H1 (cell line): ENCODE measurements around the gene AQP12A. TPM values are rescaled to one million over a fixed set of nuclear protein-coding genes. Genes with fewer than 3 reads are reported as not detected.

Experiments used
- CTCF ChIA-PET: fragments of 300-600 bp; sonication (Branson Sonifier 250); formaldehyde crosslinking; loops from one replicate; lab custom pipeline; 2021; ENCODE audit not compliant: partially characterized antibody; lab: Charles Lee
- POLR2A ChIA-PET: fragments of 300-600 bp; sonication (Branson Sonifier 250); formaldehyde crosslinking; loops from one replicate; lab custom pipeline; 2021; ENCODE audit warnings: inconsistent platforms; ENCODE audit not compliant: partially characterized antibody; lab: Charles Lee
- DNase-seq, 2 experiments: peaks; one replicate each; pipeline versions ENCODE4 v3.0.0 to v3.0.0-alpha.2; 2010 to 2022; ENCODE audit warnings: low spot score in 2 of 2, low read depth in 1 of 2, mixed read lengths in 1 of 2
- FAIRE-seq: peaks from 2 replicates; lab custom pipeline; 2011; peaks lifted over from hg19 to GRCh38; lab: Jason Lieb, UNC
- H2AFZ ChIP-seq: 2 replicates; pipeline ENCODE4 v1.8.1; 2012; ENCODE audit warnings: low read length, inconsistent platforms
- H2AK5ac ChIP-seq: 2 replicates; pipeline ENCODE4 v1.6.1; 2013; ENCODE audit warnings: low read depth, low read length
- H2BK120ac ChIP-seq: replicated peaks from 2 replicates; pipeline ENCODE3; 2013; ENCODE audit warnings: low read depth, low read length, inconsistent platforms
- H2BK12ac ChIP-seq: 2 replicates; pipeline ENCODE4 v1.6.1; 2013; ENCODE audit warnings: low read depth, low read length
- H2BK15ac ChIP-seq: 2 replicates; pipeline ENCODE4 v1.6.1; 2013; ENCODE audit warnings: low read length
- H2BK20ac ChIP-seq: 2 replicates; pipeline ENCODE4 v1.6.1; 2013; ENCODE audit warnings: low read length
- H2BK5ac ChIP-seq: 2 replicates; pipeline ENCODE4 v1.6.1; 2013; ENCODE audit warnings: low read depth, low read length
- H3K14ac ChIP-seq: 2 replicates; pipeline ENCODE4 v1.6.1; 2013; ENCODE audit warnings: inconsistent platforms; ENCODE audit not compliant: insufficient read length
- H3K18ac ChIP-seq: 2 replicates; pipeline ENCODE4 v1.6.1; 2013; ENCODE audit warnings: low read length; ENCODE audit errors: extremely low read depth
- H3K23ac ChIP-seq: 2 replicates; pipeline ENCODE4 v1.6.1; 2013; ENCODE audit warnings: inconsistent platforms; ENCODE audit not compliant: insufficient read length
- H3K23me2 ChIP-seq: 2 replicates; pipeline ENCODE4 v1.6.1; 2013; ENCODE audit warnings: low read depth, low read length
- H3K27ac ChIP-seq: 2 replicates; pipeline ENCODE4 v1.6.1; 2011; ENCODE audit warnings: low read depth, low read length, inconsistent platforms
- H3K27me3 ChIP-seq, 4 experiments: replicated peaks in 1 of 4; 1 replicate in 1 of 4; 2 replicates in 3 of 4; pipeline versions ENCODE4 v1.6.1 to v1.8.1; 2011 to 2013; ENCODE audit warnings: low read length in 3 of 4, mild to moderate bottlenecking in 3 of 4, inconsistent platforms in 2 of 4, mixed read lengths in 2 of 4, moderate library complexity in 1 of 4; ENCODE audit not compliant: control insufficient read depth in 3 of 4, insufficient read depth in 3 of 4; ENCODE audit errors: extremely low read depth in 1 of 4
- H3K36me3 ChIP-seq, 4 experiments: 2 replicates each; pipeline versions ENCODE4 v1.6.1 to v1.8.1; 2011 to 2013; ENCODE audit warnings: mild to moderate bottlenecking in 4 of 4, low read length in 3 of 4, moderate library complexity in 2 of 4, control low read depth in 1 of 4, inconsistent platforms in 1 of 4; ENCODE audit not compliant: insufficient read depth in 4 of 4, control insufficient read depth in 2 of 4
- H3K4ac ChIP-seq: replicated peaks from 2 replicates; pipeline ENCODE3; 2013; ENCODE audit warnings: low read length, low read depth, mixed read lengths, inconsistent platforms; ENCODE audit not compliant: insufficient read length
- H3K4me1 ChIP-seq, 4 experiments: replicated peaks in 1 of 4; 1 replicate in 1 of 4; 2 replicates in 3 of 4; pipeline versions ENCODE4 v1.6.1 to v1.8.1; 2011 to 2013; ENCODE audit warnings: low read length in 3 of 4, inconsistent platforms in 2 of 4, mixed read lengths in 1 of 4; ENCODE audit not compliant: insufficient read depth in 4 of 4, control insufficient read depth in 3 of 4
- H3K4me2 ChIP-seq, 2 experiments: 2 replicates each; pipeline versions ENCODE4 v1.6.1 to v1.8.1; 2011 to 2013; ENCODE audit warnings: low read depth in 2 of 2, low read length in 2 of 2, control low read depth in 1 of 2, inconsistent platforms in 1 of 2, mild to moderate bottlenecking in 1 of 2; ENCODE audit not compliant: insufficient read depth in 1 of 2
- H3K4me3 ChIP-seq, 4 experiments: fragments of 200-600, 300-600 bp in 1 of 4; sonication (generic), shearing (Covaris generic), sonication (Bioruptor Twin) in 1 of 4; 2 replicates each; pipeline versions ENCODE4 v1.5.1 to v1.8.1; 2011 to 2016; ENCODE audit warnings: low read length in 4 of 4, low read depth in 3 of 4, control low read depth in 2 of 4, inconsistent platforms in 2 of 4, mild to moderate bottlenecking in 2 of 4, mixed read lengths in 1 of 4, moderate library complexity in 1 of 4; ENCODE audit not compliant: insufficient read depth in 2 of 4; ENCODE audit errors: extremely low read depth in 1 of 4
- H3K56ac ChIP-seq: replicated peaks from 2 replicates; pipeline ENCODE3; 2013; ENCODE audit warnings: low read depth, mild to moderate bottlenecking, mixed read lengths, low read length, inconsistent platforms; ENCODE audit not compliant: insufficient read length
- H3K79me1 ChIP-seq: 2 replicates; pipeline ENCODE4 v1.6.1; 2013; ENCODE audit warnings: low read depth, low read length, control low read depth
- H3K79me2 ChIP-seq, 2 experiments: 2 replicates each; pipeline versions ENCODE4 v1.6.1 to v1.8.1; 2012 to 2013; ENCODE audit warnings: low read length in 2 of 2, mild to moderate bottlenecking in 2 of 2, inconsistent platforms in 1 of 2; ENCODE audit not compliant: insufficient read depth in 2 of 2, control insufficient read depth in 1 of 2
- H3K9ac ChIP-seq, 4 experiments: replicated peaks in 1 of 4; 1 replicate in 1 of 4; 2 replicates in 3 of 4; pipeline versions ENCODE4 v1.6.1 to v1.8.1; 2011 to 2013; ENCODE audit warnings: low read depth in 3 of 4, low read length in 3 of 4, control low read depth in 2 of 4, mild to moderate bottlenecking in 2 of 4, moderate library complexity in 2 of 4, inconsistent platforms in 1 of 4; ENCODE audit errors: extremely low read depth in 1 of 4
- H3K9me3 ChIP-seq, 2 experiments: 2 replicates each; pipeline versions ENCODE4 v1.6.1 to v1.8.1; 2012 to 2013; ENCODE audit warnings: mild to moderate bottlenecking in 2 of 2, moderate library complexity in 2 of 2, control low read depth in 1 of 2, inconsistent platforms in 1 of 2, low read depth in 1 of 2, low read length in 1 of 2, mixed read lengths in 1 of 2; ENCODE audit not compliant: insufficient read depth in 2 of 2
- H4K20me1 ChIP-seq, 2 experiments: replicated peaks in 1 of 2; 2 replicates each; pipeline versions ENCODE3 to v1.8.1; 2011 to 2013; ENCODE audit warnings: inconsistent platforms in 2 of 2, low read length in 2 of 2, mild to moderate bottlenecking in 1 of 2; ENCODE audit not compliant: insufficient read depth in 2 of 2, control insufficient read depth in 1 of 2
- H4K5ac ChIP-seq: 2 replicates; pipeline ENCODE4 v1.6.1; 2013; ENCODE audit warnings: low read length, low read depth, mixed read lengths, inconsistent platforms; ENCODE audit not compliant: insufficient read length
- H4K8ac ChIP-seq: 2 replicates; pipeline ENCODE4 v1.8.0; 2013; ENCODE audit warnings: mild to moderate bottlenecking, moderate library complexity, low read length, inconsistent platforms; ENCODE audit not compliant: insufficient read depth; ENCODE audit errors: extremely low read depth
- H4K91ac ChIP-seq: replicated peaks from 2 replicates; pipeline ENCODE3; 2013; ENCODE audit warnings: low read length, mixed read lengths, inconsistent platforms; ENCODE audit not compliant: insufficient read length
- BCL11A ChIP-seq, 2 experiments: IDR thresholded peaks; one replicate each; pipeline ENCODE4 v1.6.1; 2011; ENCODE audit warnings: low read depth in 2 of 2, low read length in 2 of 2, mild to moderate bottlenecking in 2 of 2
- CBX8 ChIP-seq: fragments of 300-800, 300-1000 bp; sonication (generic); IDR thresholded peaks from 2 replicates; pipeline ENCODE4 v1.7.1; 2016; ENCODE audit warnings: low read depth, low read length, borderline replicate concordance
- CHD2 ChIP-seq: IDR thresholded peaks from 2 replicates; pipeline ENCODE4 v1.6.1; 2012; ENCODE audit warnings: low read length, improper control_type of control experiment
- EP300 ChIP-seq, 2 experiments: IDR thresholded peaks; 1 replicate in 1 of 2; 2 replicates in 1 of 2; pipeline ENCODE4 v1.6.1; 2011 to 2012; ENCODE audit warnings: low read depth in 2 of 2, low read length in 2 of 2, mild to moderate bottlenecking in 2 of 2, borderline replicate concordance in 1 of 2, inconsistent platforms in 1 of 2, moderate library complexity in 1 of 2
- FOSL1 ChIP-seq: IDR thresholded peaks from 2 replicates; pipeline ENCODE4 v1.6.1; 2011; ENCODE audit warnings: mild to moderate bottlenecking, low read depth, low read length, moderate library complexity; ENCODE audit not compliant: insufficient read depth
- KDM4A ChIP-seq: IDR thresholded peaks from one replicate; pipeline ENCODE4 v1.7.1; 2012; ENCODE audit warnings: low read depth, mild to moderate bottlenecking, moderate library complexity, low read length, inconsistent platforms; ENCODE audit not compliant: severe bottlenecking
- RNF2 ChIP-seq: fragments of 200-900, 300-1000 bp; sonication (generic); IDR thresholded peaks from 2 replicates; pipeline ENCODE4 v1.7.1; 2016; ENCODE audit warnings: borderline replicate concordance, low read depth, mild to moderate bottlenecking, antibody characterized with exemption, low read length; ENCODE audit not compliant: poor library complexity, severe bottlenecking; ENCODE audit errors: missing control alignments
- SIN3A ChIP-seq, 2 experiments: IDR thresholded peaks in 1 of 2; conservative IDR thresholded peaks in 1 of 2; 2 replicates each; pipeline ENCODE4 v1.6.1; 2011 to 2012; ENCODE audit warnings: low read length in 2 of 2, improper control_type of control experiment in 1 of 2, low read depth in 1 of 2, mild to moderate bottlenecking in 1 of 2
- SP1 ChIP-seq: IDR thresholded peaks from 2 replicates; pipeline ENCODE4 v1.6.1; 2011; ENCODE audit warnings: low read depth, low read length
- TAF1 ChIP-seq: IDR thresholded peaks from 2 replicates; pipeline ENCODE4 v1.6.1; 2011; ENCODE audit warnings: mild to moderate bottlenecking, low read depth, low read length
- TAF7 ChIP-seq: optimal IDR thresholded peaks from 2 replicates; pipeline ENCODE3; 2011; ENCODE audit warnings: low read depth, mild to moderate bottlenecking, inconsistent platforms, low read length, moderate library complexity, borderline replicate concordance
- TBP ChIP-seq: IDR thresholded peaks from 2 replicates; pipeline ENCODE4 v1.6.1; 2011; ENCODE audit warnings: low read depth, low read length, improper control_type of control experiment
- WGBS, 2 experiments: shearing (Covaris generic) in 1 of 2; methylation state at CpG; one replicate each; pipeline versions ENCODE4 v1.1.6 to v1.1.7; 2013 to 2015; ENCODE audit warnings: low lambda C conversion rate in 2 of 2, mixed read lengths in 2 of 2, inconsistent platforms in 1 of 2, low coverage in 1 of 2, missing lambda C conversion rate in 1 of 2; ENCODE audit not compliant: insufficient replicate concordance in 2 of 2, insufficient coverage in 1 of 2, insufficient read length in 1 of 2; ENCODE audit errors: extremely low coverage in 1 of 2, missing lambda C conversion rate in 1 of 2; 5-methylcytosine and 5-hydroxymethylcytosine counted together
- polyA plus RNA-seq, 7 experiments: library from polyadenylated mRNA; depleted of rRNA in 3 of 7; stranded (reverse) in 5 of 7; unstranded in 2 of 7; fragments of >200 nt in 5 of 7; fragments of 200-250 nt in 2 of 7; gene quantifications; 1 replicate in 5 of 7; 2 replicates in 1 of 7; 4 replicates in 1 of 7; pipeline versions ENCODE4 v1.2.1 to v1.2.3, GENCODE V29; 2011 to 2013; ENCODE audit warnings: missing spikeins in 2 of 7, mixed read lengths in 2 of 7
- total RNA-seq: library from RNA; stranded (reverse); fragmentation: NEBNext Ultra II Directional; extraction: Animal tissue kit (Norgen Biotek cat#: 25700); gene quantifications from 2 replicates; pipeline ENCODE4 v1.2.1, GENCODE V29; 2021
- TF ChIP-seq, protein P1 (sequence below): IDR thresholded peaks from 2 replicates; pipeline ENCODE4 v1.6.1; 2012; ENCODE audit warnings: inconsistent platforms

The AQP12A gene
- total and polyA plus RNA-seq, 2 of the 8 experiments (the other 6 are each of a cell fraction or from before 2014, with no cell fraction given), result not detected

GRCh38 chr2:240732184-240732583, 40.5 kb downstream of the AQP12A start:
- Histone ChIP-seq H3K79me1 (peaks cover 3% of the 10 kb centered on the region; the same call in 1 of the 2 replicates), H3K18ac (no peak overlapping the region), H3K4ac (no peak overlapping the region), H3K9ac (no peak overlapping the region), H3K14ac (no peak overlapping the region), H3K27ac (no peak overlapping the region), H3K4me3 (no peak overlapping the region), H3K79me2 (no peaks in the 10 kb centered on the region), H2BK120ac (no peak overlapping the region), H2BK12ac (no peak overlapping the region), H4K5ac (no peak overlapping the region), H4K8ac (no peak overlapping the region), H3K4me1 (no peaks in the 10 kb centered on the region; a peak in 1 of 7 replicates), H2BK15ac (no peak overlapping the region), H2BK20ac (no peak overlapping the region), H2AFZ (no peak overlapping the region), H3K23ac (no peak overlapping the region), H2AK5ac (no peak overlapping the region), H3K56ac (no peak overlapping the region), H3K36me3 (peaks cover 10 to 50% (median 34%) of the 10 kb centered on the region in 4 experiments), H3K9me3 (no peaks in the 10 kb centered on the region), H3K23me2 (peaks cover 4% of the 10 kb centered on the region; the same call in 1 of the 2 replicates), H2BK5ac (no peak overlapping the region), H4K20me1 (peaks cover 8 to 13% of the 10 kb centered on the region in 2 experiments), H4K91ac (no peak overlapping the region), H3K27me3 (no peaks in the 10 kb centered on the region), H3K4me2 (no peak overlapping the region)
- CTCF ChIA-PET, result interaction anchor here (1.0 kb wide), 2 partner anchors 10 to 108 kb away, joined by 3 to 4 read pairs; no protein-coding TSS in a partner anchor
- POLR2A ChIA-PET, result interaction anchor here (1.2 to 1.6 kb wide), 2 partner anchors 13 to 56 kb away, joined by 3 read pairs; no protein-coding TSS in a partner anchor
- DNase-seq, result no peak
- 93 to 100% methylated on average over 3 to 5 of the region's 5 CpGs for WGBS, 2 experiments
- FAIRE-seq, result no peak
- TF ChIP-seq CBX8, result no peak
- no peak for TF ChIP-seq SIN3A (conservative IDR thresholded peaks at IDR 0.05 in 1 of 2, IDR thresholded peaks at IDR 0.05 in 1 of 2; ENCODE audit: low read depth in 1 of 2, low read length in 2 of 2)
- no peak for TF ChIP-seq CHD2
- TF ChIP-seq EP300 (IDR thresholded peaks at IDR 0.05; ENCODE audit: borderline replicate concordance in 1 of 2, low read depth in 2 of 2, low read length in 2 of 2), result no peak
- no peak for TF ChIP-seq KDM4A
- no peak for TF ChIP-seq RNF2
- no peak for TF ChIP-seq FOSL1
- no peak for TF ChIP-seq TAF1
- no peak for TF ChIP-seq TBP
- TF ChIP-seq SP1, result no peak
- TF ChIP-seq TAF7, result no peak
- TF ChIP-seq, protein P1, sequence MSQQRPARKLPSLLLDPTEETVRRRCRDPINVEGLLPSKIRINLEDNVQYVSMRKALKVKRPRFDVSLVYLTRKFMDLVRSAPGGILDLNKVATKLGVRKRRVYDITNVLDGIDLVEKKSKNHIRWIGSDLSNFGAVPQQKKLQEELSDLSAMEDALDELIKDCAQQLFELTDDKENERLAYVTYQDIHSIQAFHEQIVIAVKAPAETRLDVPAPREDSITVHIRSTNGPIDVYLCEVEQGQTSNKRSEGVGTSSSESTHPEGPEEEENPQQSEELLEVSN, result no peak
- TF ChIP-seq BCL11A (IDR thresholded peaks at IDR 0.05; ENCODE audit: low read depth in 2 of 2, low read length in 2 of 2), result no peak
